GM12878 (cell line): Measurements from ENCODE around the gene PYM1. TPM values are rescaled to one million over a fixed set of nuclear protein-coding genes. Genes with fewer than 3 reads are reported as not detected.

Experiments used
- ATAC-seq: fragments of 200-7000 bp; cut with Tn5 transposase; 3 replicates; pipeline ENCODE4 v1.9.1; 2020; ENCODE audit warnings: mild to moderate bottlenecking, moderate library complexity
- BruUV-seq: library from RNA; stranded (reverse); fragments of 400-500 nt; replicated peaks from 2 replicates; lab custom pipeline; 2021; lab: Mats Ljungman, UMichigan
- CTCF ChIA-PET: fragments of 300-600 bp; sonication (Branson Sonifier 250); formaldehyde crosslinking; extraction: SDS; loops from one replicate; lab custom pipeline; 2021; ENCODE audit warnings: inconsistent platforms; lab: Yijun Ruan, JAX
- POLR2A ChIA-PET: fragments of 350-600 bp; formaldehyde crosslinking; extraction: SDS; loops from one replicate; lab custom pipeline; 2021; ENCODE audit warnings: inconsistent platforms; lab: Charles Lee
- RAD21 ChIA-PET: fragments of 300-600 bp; sonication (Branson Sonifier 250); formaldehyde crosslinking; loops from one replicate; lab custom pipeline; 2023; ENCODE audit warnings: antibody characterized with exemption; ENCODE audit not compliant: unreplicated experiment; lab: Charles Lee
- SMC1A ChIA-PET: fragments of 300-600 bp; sonication (Branson Sonifier 250); formaldehyde crosslinking; loops from one replicate; lab custom pipeline; 2023; ENCODE audit not compliant: unreplicated experiment, uncharacterized antibody; lab: Charles Lee
- DNase-seq: peaks from one replicate; pipeline ENCODE4 v3.0.0-alpha.2; 2011; ENCODE audit warnings: low read depth, low spot score
- FAIRE-seq: peaks from 3 replicates; lab custom pipeline; 2011; peaks lifted over from hg19 to GRCh38; lab: Jason Lieb, UNC
- H2AFZ ChIP-seq: 2 replicates; pipeline ENCODE4 v1.6.0; 2011; ENCODE audit warnings: low read depth, low read length, control low read depth; ENCODE audit not compliant: control insufficient read depth
- H3K27ac ChIP-seq: 2 replicates; pipeline ENCODE4 v1.5.1; 2011; ENCODE audit warnings: control low read depth; ENCODE audit not compliant: control insufficient read depth, insufficient read depth
- H3K27me3 ChIP-seq, 2 experiments: replicated peaks in 1 of 2; 2 replicates each; pipeline versions ENCODE4 v1.6.0 to v1.6.1; 2011; ENCODE audit warnings: low read length in 1 of 2; ENCODE audit not compliant: control insufficient read depth in 2 of 2, insufficient read depth in 2 of 2
- H3K36me3 ChIP-seq, 2 experiments: 2 replicates each; pipeline ENCODE4 v1.5.1; 2011; ENCODE audit warnings: low read length in 1 of 2; ENCODE audit not compliant: control insufficient read depth in 2 of 2, insufficient read depth in 2 of 2
- H3K4me1 ChIP-seq: 2 replicates; pipeline ENCODE4 v1.6.1; 2011; ENCODE audit warnings: mild to moderate bottlenecking, low read length, moderate library complexity, mixed read lengths; ENCODE audit not compliant: control insufficient read depth, insufficient read depth
- H3K4me2 ChIP-seq: 2 replicates; pipeline ENCODE4 v1.6.0; 2011; ENCODE audit warnings: control low read depth; ENCODE audit not compliant: control insufficient read depth, insufficient read depth
- H3K4me3 ChIP-seq: fragments of 200-600 bp; sonication (generic); 2 replicates; pipeline ENCODE4 v1.5.1; 2016
- H3K79me2 ChIP-seq: 2 replicates; pipeline ENCODE4 v1.6.0; 2011; ENCODE audit warnings: low read length; ENCODE audit not compliant: control insufficient read depth, insufficient read depth
- H3K9ac ChIP-seq: 2 replicates; pipeline ENCODE4 v1.8.0; 2011; ENCODE audit warnings: low read length, control low read depth, mixed read lengths; ENCODE audit not compliant: control insufficient read depth, insufficient read depth
- H3K9me3 ChIP-seq: replicated peaks from 3 replicates; pipeline ENCODE4 v1.5.1; 2011; ENCODE audit warnings: mild to moderate bottlenecking, low read length; ENCODE audit not compliant: control insufficient read depth, insufficient read depth
- H4K20me1 ChIP-seq: 2 replicates; pipeline ENCODE4 v1.6.0; 2011; ENCODE audit not compliant: control insufficient read depth, insufficient read depth
- ASH2L ChIP-seq: fragments of 300-600, 200-600 bp; sonication (generic); IDR thresholded peaks from 2 replicates; pipeline ENCODE4 v1.6.1; 2017; ENCODE audit warnings: low read depth, mild to moderate bottlenecking, borderline replicate concordance
- BCLAF1 ChIP-seq: fragments of 450-650 bp; IDR thresholded peaks from 2 replicates; pipeline ENCODE4 v1.6.1; 2017; ENCODE audit warnings: antibody characterized with exemption, mild to moderate bottlenecking, moderate library complexity
- CBFB ChIP-seq: IDR thresholded peaks from 2 replicates; pipeline ENCODE4 v1.6.1; 2016; ENCODE audit warnings: antibody characterized with exemption, low read depth
- CEBPB ChIP-seq, 2 experiments: fragments of 150-350 bp in 1 of 2; IDR thresholded peaks; 2 replicates each; pipeline ENCODE4 v1.6.1; 2012 to 2014; ENCODE audit warnings: low read depth in 2 of 2, low read length in 2 of 2, borderline replicate concordance in 1 of 2, inconsistent platforms in 1 of 2
- CHD2 ChIP-seq: IDR thresholded peaks from 2 replicates; pipeline ENCODE4 v1.6.1; 2011; ENCODE audit warnings: low read depth, low read length, improper control_type of control experiment, borderline replicate concordance
- GABPA ChIP-seq: IDR thresholded peaks from 2 replicates; pipeline ENCODE4 v1.6.1; 2014; ENCODE audit warnings: antibody characterized with exemption, low read depth, mild to moderate bottlenecking, inconsistent platforms
- HDGF ChIP-seq: fragments of 450-650 bp; IDR thresholded peaks from 2 replicates; pipeline ENCODE4 v1.6.1; 2016; ENCODE audit warnings: antibody characterized with exemption
- MEF2B ChIP-seq: fragments of 450-650 bp; IDR thresholded peaks from 2 replicates; pipeline ENCODE4 v1.6.1; 2018; ENCODE audit warnings: mild to moderate bottlenecking, moderate library complexity; ENCODE audit not compliant: partially characterized antibody, poor library complexity, severe bottlenecking
- MXI1 ChIP-seq: fragments of 150-350 bp; IDR thresholded peaks from 2 replicates; pipeline ENCODE4 v1.6.1; 2011; ENCODE audit warnings: low read depth, mild to moderate bottlenecking, inconsistent platforms, low read length, improper control_type of control experiment
- NBN ChIP-seq: fragments of 450-650 bp; IDR thresholded peaks from 2 replicates; pipeline ENCODE4 v1.6.1; 2016
- NFYB ChIP-seq: IDR thresholded peaks from 2 replicates; pipeline ENCODE4 v1.6.1; 2011; ENCODE audit warnings: low read depth, mild to moderate bottlenecking, low read length, improper control_type of control experiment, moderate library complexity; ENCODE audit not compliant: insufficient read depth
- PAX5 ChIP-seq: IDR thresholded peaks from 2 replicates; pipeline ENCODE4 v1.6.1; 2011; ENCODE audit warnings: low read depth, low read length, borderline replicate concordance
- PML ChIP-seq: IDR thresholded peaks from 2 replicates; pipeline ENCODE4 v1.6.1; 2012; ENCODE audit warnings: low read length, inconsistent platforms
- POLR2A ChIP-seq: IDR thresholded peaks from 2 replicates; pipeline ENCODE4 v1.6.1; 2011; ENCODE audit warnings: low read depth, mild to moderate bottlenecking, low read length
- RAD51 ChIP-seq: fragments of 450-650 bp; IDR thresholded peaks from 2 replicates; pipeline ENCODE4 v1.6.1; 2016; ENCODE audit warnings: moderate library complexity, mild to moderate bottlenecking, inconsistent platforms
- RELB ChIP-seq: fragments of 450-650 bp; IDR thresholded peaks from 2 replicates; pipeline ENCODE4 v1.6.1; 2017; ENCODE audit warnings: low read depth, mild to moderate bottlenecking, moderate library complexity
- WGBS: methylation state at CpG from one replicate; pipeline ENCODE4 v1.1.6; 2016; ENCODE audit warnings: low lambda C conversion rate; ENCODE audit not compliant: insufficient replicate concordance, insufficient coverage; ENCODE audit errors: missing lambda C conversion rate; 5-methylcytosine and 5-hydroxymethylcytosine counted together
- in situ Hi-C: fragments of 300-500 bp; cut with MboI; formaldehyde crosslinking; loops from 9 replicates; pipeline ENCODE4 v1.14.3; 2018; ENCODE audit warnings: mixed read lengths
- intact Hi-C: fragments of 100-400 bp; cut with micrococcal nuclease; formaldehyde crosslinking; loops from one replicate; pipeline ENCODE4 v1.14.2; 2022; ENCODE audit not compliant: unreplicated experiment
- polyA plus RNA-seq, 11 experiments: library from polyadenylated mRNA; depleted of rRNA in 4 of 11; unstranded in 6 of 11; stranded (reverse) in 5 of 11; fragments of >200 nt; fragmentation: Nextera tagmentation in 4 of 11; fragmentation: Illumina TruSeq in 1 of 11; extraction: Ambion mirVana in 4 of 11; extraction: Trizol in 1 of 11; gene quantifications; 1 replicate in 1 of 11; 2 replicates in 10 of 11; pipeline versions ENCODE4 v1.2.1 to v1.2.3, GENCODE V29; 2011 to 2016; ENCODE audit warnings: inconsistent platforms in 2 of 11, missing spikeins in 2 of 11, low read depth in 1 of 11
- total RNA-seq, 4 experiments: library from RNA; depleted of rRNA in 3 of 4; stranded (reverse); fragments of >200 nt in 3 of 4; fragmentation: Illumina TruSeq in 1 of 4; extraction: Trizol in 1 of 4; gene quantifications; 2 replicates each; pipeline versions ENCODE4 v1.2.1 to v1.2.3, GENCODE V29; 2013 to 2021

Gene PYM1
- total and polyA plus RNA-seq, 10 of the 15 experiments (the other 5 are each of a cell fraction or from before 2014, with no cell fraction given) = 33.9 to 93.4 (median 55.8) TPM

- Histone ChIP-seq H3K36me3 (peaks cover 0 to 7% of the 10 kb centered on the region in 2 experiments; a peak in 3 of 4 replicates), H3K4me1 (peaks cover 15% of the 10 kb centered on the region), H3K27ac (peak within 1 kb of the TSS; percentile 79), H3K4me3 (peak within 1 kb of the TSS; percentile 96), H3K79me2 (peaks cover 27% of the 10 kb centered on the region), H3K4me2 (peak within 1 kb of the TSS; percentile 100), H3K9ac (peak within 1 kb of the TSS; percentile 91), H3K9me3 (no peaks in the 10 kb centered on the region), H4K20me1 (no peaks in the 10 kb centered on the region), H2AFZ (peak within 1 kb of the TSS; percentile 95), H3K27me3 (no peaks in the 10 kb centered on the region)
- ATAC-seq (peak; percentile 91), FAIRE-seq (no peak), DNase-seq (peak; percentile 40)
- ChIA-PET CTCF (interaction anchor here (2.0 to 2.4 kb wide), 2 partner anchors 16 to 27 kb away, joined by 13 to 17 read pairs; no protein-coding TSS in a partner anchor), SMC1A (interaction anchor here (0.6 to 3.1 kb wide), 5 partner anchors 8 to 140 kb away, joined by 3 to 25 read pairs (median 3); no protein-coding TSS in a partner anchor), RAD21 (interaction anchor here (0.6 to 2.1 kb wide), 3 partner anchors 37 to 228 kb away, joined by 4 to 11 read pairs (median 5); no protein-coding TSS in a partner anchor), POLR2A (interaction anchor here (0.7 to 1.5 kb wide), 4 partner anchors 30 to 160 kb away, joined by 3 to 9 read pairs (median 4); partner anchors contain the start of genes PA2G4 and SUOX)
- WGBS = under 1% methylated on average over 45 of the region's 45 CpGs
- BruUV-seq = TSS peak; percentile 74
- in situ Hi-C loops (no loop called here), intact Hi-C loops (no loop called here)
- 0 out of 2 replicates have a peak, but pooled peaks have one; percentile 4 for TF ChIP-seq MXI1
- TF ChIP-seq NFYB = peak; percentile 93
- peak; percentile 49; the same call in 1 of the 2 replicates for TF ChIP-seq HDGF
- no peak for TF ChIP-seq RELB
- TF ChIP-seq PML = peak; percentile 84
- no peak for TF ChIP-seq CEBPB (IDR thresholded peaks at IDR 0.05; ENCODE audit: borderline replicate concordance in 1 of 2, low read depth in 2 of 2, low read length in 2 of 2)
- 0 out of 2 replicates have a peak, but pooled peaks have one; percentile 56 for TF ChIP-seq CBFB
- TF ChIP-seq CHD2 = 0 out of 2 replicates have a peak, but pooled peaks have one; percentile 43
- peak; percentile 11; the same call in 1 of the 2 replicates for TF ChIP-seq PAX5
- no peak for TF ChIP-seq BCLAF1
- TF ChIP-seq GABPA = 0 out of 2 replicates have a peak, but pooled peaks have one; percentile 52
- TF ChIP-seq POLR2A = peak; percentile 81
- TF ChIP-seq ASH2L = no peak
- peak; percentile 70 for TF ChIP-seq NBN
- no peak for TF ChIP-seq RAD51
- peak; percentile 40 for TF ChIP-seq MEF2B
These were observed 39.0 kb upstream of the PYM1 start, which contains the start of gene CDK2 for GRCh38 chr12:55966408-55967281. Gene CDK2 (plus strand): TSS chr12:55966830. CDS start chr12:55967009, 179 bp downstream.
